GM19452 (cell line): Measurements from ENCODE around the gene UTS2R.
"Not testable (repeated sequence)": the region's sequence is repeated elsewhere in the genome, so short reads cannot be mapped to it uniquely, and the experiment has no call there.

Experiments
- ATAC-seq: cut with Tn5 transposase; IDR thresholded peaks from one replicate; pipeline ENCODE4 v1.9.1; 2021; ENCODE audit not compliant: unreplicated experiment

Gene UTS2R

GRCh38 chr17:82406131-82406671 is 34.6 kb downstream of the UTS2R start:
- ATAC-seq = no peak

- ATAC-seq = no peak
Observed at GRCh38 chr17:82407255-82407654, 35.7 kb downstream of the UTS2R start.

GRCh38 chr17:82408288-82408937 is 36.8 kb downstream of the UTS2R start:
- ATAC-seq = no peak

GRCh38 chr17:82408938-82409318 is 37.4 kb downstream of the UTS2R start:
- ATAC-seq = no peak

GRCh38 chr17:82410014-82410716 is 38.6 kb downstream of the UTS2R start:
- no peak for ATAC-seq

GRCh38 chr17:82411396-82412053 is 40.0 kb downstream of the UTS2R start:
- ATAC-seq = no peak

- ATAC-seq = not testable (repeated sequence)
Observed at GRCh38 chr17:82412081-82412480, 40.5 kb downstream of the UTS2R start.

GRCh38 chr17:82412535-82413520 is 41.3 kb downstream of the UTS2R start:
- no peak for ATAC-seq

- ATAC-seq = no peak
Observed at GRCh38 chr17:82414548-82415281, 43.1 kb downstream of the UTS2R start.

- ATAC-seq = no peak
Observed at GRCh38 chr17:82415336-82415735, 43.8 kb downstream of the UTS2R start.

- ATAC-seq = no peak
Observed at GRCh38 chr17:82415786-82416185, 44.2 kb downstream of the UTS2R start.

- no peak for ATAC-seq
Observed at GRCh38 chr17:82416264-82416663, 44.7 kb downstream of the UTS2R start.

GRCh38 chr17:82416771-82417170 is 45.2 kb downstream of the UTS2R start:
- no peak for ATAC-seq

- peak; percentile 81 for ATAC-seq
Observed at GRCh38 chr17:82418001-82418986, 46.7 kb downstream of the UTS2R start, which contains the start of the genes HEXD and OGFOD3. Gene HEXD, plus strand, starts transcription at chr17:82418347. Its CDS starts 1,453 bp downstream, at chr17:82419800. Gene OGFOD3, minus strand, starts transcription at chr17:82418586. Its CDS starts 101 bp downstream, at chr17:82418485.

- no peak for ATAC-seq
Observed at GRCh38 chr17:82419540-82419939, 48.0 kb downstream of the UTS2R start.

GRCh38 chr17:82424001-82424862 is 52.7 kb downstream of the UTS2R start:
- ATAC-seq = no peak

GRCh38 chr17:82424863-82425159 is 53.2 kb downstream of the UTS2R start:
- ATAC-seq = no peak
